Measurements from ENCODE around the gene ECSCR.
A peak's percentile ranks its signal among the peaks of the same experiment; 100 is the strongest.
"Not testable (repeated sequence)": the region's sequence is repeated elsewhere in the genome, so short reads cannot be mapped to it uniquely, and the experiment has no call there.

The ECSCR gene

GRCh38 chr5:139446956-139447779 is 15.4 kb downstream of the ECSCR start:
- DNase-seq (ENCODE audit: low spot score) (peak; percentile 7), FAIRE-seq (no peak)

GRCh38 chr5:139445325-139446170 is 17.0 kb downstream of the ECSCR start:
- FAIRE-seq = no peak
- no peak for DNase-seq (ENCODE audit: low spot score)

- FAIRE-seq = no peak
- DNase-seq (ENCODE audit: low spot score) = peak; percentile 78
These were observed 18.6 kb downstream of the ECSCR start for GRCh38 chr5:139443831-139444453.

- DNase-seq (ENCODE audit: low spot score); FAIRE-seq: not testable (repeated sequence)
These were observed 22.1 kb downstream of the ECSCR start for GRCh38 chr5:139440416-139440815.

GRCh38 chr5:139439013-139439903 is 23.3 kb downstream of the ECSCR start, which contains the start of gene DNAJC18:
Gene DNAJC18 (minus strand): TSS chr5:139439525. CDS start chr5:139439445, 80 bp downstream.
- FAIRE-seq (no peak), DNase-seq (ENCODE audit: low spot score) (peak; percentile 70)

- FAIRE-seq (no peak), DNase-seq (ENCODE audit: low spot score) (no peak)
These were observed 23.9 kb downstream of the ECSCR start for GRCh38 chr5:139438707-139439012.

- DNase-seq (ENCODE audit: low spot score) (no peak), FAIRE-seq (no peak)
These were observed 26.9 kb downstream of the ECSCR start for GRCh38 chr5:139435676-139436075.

- no peak for FAIRE-seq
- DNase-seq (ENCODE audit: low spot score) = no peak
These were observed 30.8 kb downstream of the ECSCR start for GRCh38 chr5:139431706-139432105.

GRCh38 chr5:139430015-139430414 is 32.5 kb downstream of the ECSCR start:
- FAIRE-seq = no peak
- DNase-seq (ENCODE audit: low spot score) = no peak

- DNase-seq (ENCODE audit: low spot score) (no peak), FAIRE-seq (no peak)
These were observed 36.2 kb downstream of the ECSCR start for GRCh38 chr5:139426203-139426885.

GRCh38 chr5:139425497-139425896 is 37.0 kb downstream of the ECSCR start:
- DNase-seq (ENCODE audit: low spot score) (no peak), FAIRE-seq (no peak)

- FAIRE-seq (peak; percentile 80), DNase-seq (ENCODE audit: low spot score) (peak; percentile 75)
These were observed 40.1 kb downstream of the ECSCR start for GRCh38 chr5:139422307-139422893.

- no peak for FAIRE-seq
- DNase-seq (ENCODE audit: low spot score) = no peak
These were observed 43.0 kb downstream of the ECSCR start for GRCh38 chr5:139419226-139420192.

GRCh38 chr5:139418793-139419192 is 43.8 kb downstream of the ECSCR start:
- FAIRE-seq (no peak), DNase-seq (ENCODE audit: low spot score) (no peak)

- no peak for FAIRE-seq
- no peak for DNase-seq (ENCODE audit: low spot score)
These were observed 45.3 kb downstream of the ECSCR start for GRCh38 chr5:139417214-139417613.

GRCh38 chr5:139416651-139417050 is 45.9 kb downstream of the ECSCR start:
- no peak for FAIRE-seq

GRCh38 chr5:139415869-139416268 is 46.7 kb downstream of the ECSCR start:
- DNase-seq (ENCODE audit: low spot score) (no peak), FAIRE-seq (no peak)

More at GRCh38 chr5:139416651-139417050, 45.9 kb downstream of the ECSCR start:
- no peak for DNase-seq (ENCODE audit: low spot score)

- FAIRE-seq (no peak), DNase-seq (ENCODE audit: low spot score) (no peak)
These were observed 47.2 kb downstream of the ECSCR start for GRCh38 chr5:139415221-139415861.
